ENCODE results near the gene B3GAT3.
"Not testable (repeated sequence)": the region's sequence is repeated elsewhere in the genome, so short reads cannot be mapped to it uniquely, and the experiment has no call there.

Gene B3GAT3

DNA sequence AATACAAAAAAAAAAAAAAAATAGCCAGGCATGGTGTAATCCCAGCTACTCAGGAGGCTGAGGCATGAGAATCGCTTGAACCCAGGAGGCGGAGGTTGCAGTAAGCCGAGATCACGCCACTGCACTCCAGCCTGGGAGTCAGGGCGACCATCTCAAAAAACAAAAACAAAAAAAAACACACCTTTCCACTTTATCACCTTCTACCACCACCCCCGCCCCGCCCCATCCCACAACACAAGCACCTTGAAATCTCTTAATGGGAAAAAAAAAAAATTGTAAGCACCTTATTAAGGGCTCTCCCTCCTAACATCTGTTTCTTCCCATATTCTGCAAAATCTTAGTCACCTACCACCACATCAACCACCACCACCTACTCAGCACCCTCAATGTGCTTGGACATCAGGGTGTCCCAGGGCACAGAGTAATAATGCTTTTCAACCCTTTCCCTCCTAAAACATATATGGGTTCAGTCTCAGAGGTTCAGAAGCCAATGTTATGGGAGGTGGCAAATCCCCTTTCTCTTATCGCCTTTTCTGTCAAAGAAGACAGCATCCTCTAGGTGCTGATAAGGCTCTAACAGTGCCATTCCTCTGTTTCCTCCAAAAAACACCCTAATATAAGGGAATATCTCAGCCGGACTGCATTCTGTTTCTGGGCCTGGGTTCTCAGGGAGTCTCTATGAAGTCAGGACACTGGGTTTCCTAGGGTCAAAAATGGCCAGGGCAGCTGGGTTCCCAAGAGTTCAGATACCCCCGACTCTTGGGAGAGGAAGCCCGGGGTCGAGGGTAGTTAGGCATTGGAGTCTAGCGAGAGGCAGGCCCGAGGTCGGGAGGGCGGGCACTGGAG lies 30.6 kb upstream of the B3GAT3 start:
- H3K9ac ChIP-seq (ENCODE audit: low read depth, low read length): peak overlapping the region; percentile 94

DNA sequence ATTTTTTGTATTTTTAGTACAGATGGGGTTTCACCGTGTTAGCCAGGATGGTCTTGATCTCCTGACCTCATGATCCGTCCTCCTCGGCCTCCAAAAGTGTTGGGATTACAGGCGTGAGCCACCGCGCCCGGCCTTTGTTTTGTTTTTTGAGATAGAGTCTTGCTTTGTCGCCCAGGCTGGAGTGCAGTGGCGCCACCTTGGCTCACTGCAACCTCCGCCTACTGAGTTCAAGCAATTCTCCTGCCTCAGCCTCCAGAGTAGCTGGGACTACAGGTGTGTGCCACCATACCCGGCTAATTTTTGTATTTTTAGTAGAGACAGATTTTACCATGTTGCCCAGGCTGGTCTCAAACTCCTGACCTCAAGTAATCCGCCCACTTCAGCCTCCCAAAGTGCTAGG lies 28.5 kb upstream of the B3GAT3 start:
- H3K9me3 ChIP-seq (ENCODE audit: control insufficient read depth, insufficient read depth, low read length); H3K27me3 ChIP-seq (ENCODE audit: control insufficient read depth, insufficient read depth, low read length); H3K4me3 ChIP-seq (ENCODE audit: low read depth, low read length); H3K4me1 ChIP-seq (ENCODE audit: control insufficient read depth, insufficient read depth, low read length); H3K9ac ChIP-seq (ENCODE audit: low read depth, low read length): not testable (repeated sequence)
- peaks cover 22% of the 10 kb centered on the region for H3K36me3 ChIP-seq (ENCODE audit: control insufficient read depth, insufficient read depth, low read length)

More for the DNA sequence above, 30.6 kb upstream of the B3GAT3 start:
- Histone ChIP-seq H3K9me3 (ENCODE audit: control insufficient read depth, insufficient read depth, low read length) (no peaks in the 10 kb centered on the region), H3K4me1 (ENCODE audit: control insufficient read depth, insufficient read depth, low read length) (no peaks in the 10 kb centered on the region), H3K36me3 (ENCODE audit: control insufficient read depth, insufficient read depth, low read length) (peaks cover 22% of the 10 kb centered on the region), H3K4me3 (ENCODE audit: low read depth, low read length) (peak overlapping the region; percentile 86), H3K27me3 (ENCODE audit: control insufficient read depth, insufficient read depth, low read length) (no peaks in the 10 kb centered on the region)

DNA sequence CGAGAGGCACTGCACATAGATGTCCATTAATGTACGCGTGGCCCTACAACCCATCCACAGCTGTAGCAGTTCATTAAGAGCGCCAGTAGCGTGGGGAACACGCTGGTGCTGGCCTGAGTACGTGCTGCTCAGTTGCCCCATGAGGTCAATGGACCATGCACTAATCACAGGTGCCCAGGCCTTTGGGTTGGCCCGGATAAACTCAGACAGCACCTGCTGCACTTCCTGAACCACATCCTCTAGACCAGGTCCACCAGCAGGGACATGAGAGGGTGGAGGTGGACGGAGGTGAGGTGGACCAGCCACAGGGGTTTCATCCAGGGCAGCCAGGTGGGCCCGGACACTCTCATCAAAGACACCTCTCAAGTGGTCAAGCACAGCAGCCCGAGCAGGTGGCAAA lies 27.7 kb upstream of the B3GAT3 start:
- H3K4me3 ChIP-seq (ENCODE audit: low read depth, low read length): no peak overlapping the region
- no peaks in the 10 kb centered on the region for H3K4me1 ChIP-seq (ENCODE audit: control insufficient read depth, insufficient read depth, low read length)
- H3K36me3 ChIP-seq (ENCODE audit: control insufficient read depth, insufficient read depth, low read length): peaks cover 26% of the 10 kb centered on the region

DNA sequence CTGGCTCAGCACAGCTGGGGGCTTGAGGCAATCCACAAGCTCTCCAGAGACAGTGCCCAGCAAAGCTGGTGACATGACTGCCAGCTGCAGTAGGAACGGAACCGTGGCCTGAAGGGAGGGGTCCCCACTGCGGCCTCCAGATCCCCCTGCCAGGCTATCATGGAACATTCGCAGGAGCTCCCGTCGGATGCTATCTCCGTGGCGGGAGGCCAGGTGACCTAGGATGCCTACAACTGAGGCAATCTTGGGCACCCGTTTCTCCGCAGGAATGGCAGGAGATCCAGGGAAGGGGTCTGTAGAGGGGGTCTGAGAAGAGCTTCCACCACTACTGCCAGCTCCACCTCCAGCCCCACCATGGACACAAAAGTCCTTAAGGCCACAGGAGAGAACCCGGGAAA lies 27.2 kb upstream of the B3GAT3 start:
- H3K4me1 ChIP-seq (ENCODE audit: control insufficient read depth, insufficient read depth, low read length): no peaks in the 10 kb centered on the region
- H3K27me3 ChIP-seq (ENCODE audit: control insufficient read depth, insufficient read depth, low read length): no peaks in the 10 kb centered on the region
- peaks cover 29% of the 10 kb centered on the region for H3K36me3 ChIP-seq (ENCODE audit: control insufficient read depth, insufficient read depth, low read length)
- H3K9me3 ChIP-seq (ENCODE audit: control insufficient read depth, insufficient read depth, low read length): no peaks in the 10 kb centered on the region
- H3K4me3 ChIP-seq (ENCODE audit: low read depth, low read length): no peak overlapping the region
- no peak overlapping the region for H3K9ac ChIP-seq (ENCODE audit: low read depth, low read length)

More for the DNA sequence above, 27.7 kb upstream of the B3GAT3 start:
- no peak overlapping the region for H3K9ac ChIP-seq (ENCODE audit: low read depth, low read length)
- H3K9me3 ChIP-seq (ENCODE audit: control insufficient read depth, insufficient read depth, low read length): no peaks in the 10 kb centered on the region
- H3K27me3 ChIP-seq (ENCODE audit: control insufficient read depth, insufficient read depth, low read length): no peaks in the 10 kb centered on the region

DNA sequence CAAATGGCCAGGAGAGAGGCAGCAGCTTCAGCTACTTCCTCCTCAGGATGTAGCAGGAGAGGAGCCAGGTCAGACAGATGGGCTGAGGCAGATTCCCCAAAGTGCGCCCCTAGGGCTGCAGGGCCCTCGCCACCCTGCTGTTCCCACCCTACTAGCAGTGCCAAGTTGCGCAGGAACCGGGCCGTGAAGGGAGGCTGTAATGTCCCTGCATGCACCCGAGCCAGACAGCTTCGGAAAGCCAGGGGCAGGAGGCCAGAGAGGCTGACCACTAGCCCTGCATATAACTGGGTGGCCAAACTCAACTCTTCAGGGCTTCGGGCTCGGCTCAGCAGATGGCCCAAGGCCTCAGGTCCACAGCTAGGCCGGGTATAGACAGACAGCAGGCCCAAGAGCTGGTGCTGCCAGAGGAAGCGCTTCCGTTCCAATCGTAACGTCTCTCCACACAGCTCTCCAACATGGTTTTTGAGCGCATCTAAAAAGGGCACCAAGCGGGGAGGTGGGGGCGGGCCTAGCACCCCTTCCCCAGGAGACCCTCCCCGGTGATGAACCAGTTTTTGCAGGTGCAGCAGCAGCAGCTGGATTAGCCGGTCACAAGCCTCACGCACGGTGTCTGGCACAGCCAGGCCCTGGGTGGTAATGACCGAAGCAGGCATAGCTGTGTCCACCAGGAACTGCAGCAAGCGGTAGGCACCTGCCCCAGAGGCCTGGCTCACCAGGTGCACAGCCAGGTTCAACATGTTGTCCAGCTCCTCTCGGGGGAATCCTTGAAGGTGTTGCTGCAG lies 26.6 kb upstream of the B3GAT3 start:
- Histone ChIP-seq H3K4me3 (ENCODE audit: low read depth, low read length) (no peak overlapping the region), H3K27me3 (ENCODE audit: control insufficient read depth, insufficient read depth, low read length) (no peaks in the 10 kb centered on the region), H3K4me1 (ENCODE audit: control insufficient read depth, insufficient read depth, low read length) (no peaks in the 10 kb centered on the region), H3K9me3 (ENCODE audit: control insufficient read depth, insufficient read depth, low read length) (no peaks in the 10 kb centered on the region), H3K36me3 (ENCODE audit: control insufficient read depth, insufficient read depth, low read length) (peaks cover 29% of the 10 kb centered on the region), H3K9ac (ENCODE audit: low read depth, low read length) (no peak overlapping the region)

DNA sequence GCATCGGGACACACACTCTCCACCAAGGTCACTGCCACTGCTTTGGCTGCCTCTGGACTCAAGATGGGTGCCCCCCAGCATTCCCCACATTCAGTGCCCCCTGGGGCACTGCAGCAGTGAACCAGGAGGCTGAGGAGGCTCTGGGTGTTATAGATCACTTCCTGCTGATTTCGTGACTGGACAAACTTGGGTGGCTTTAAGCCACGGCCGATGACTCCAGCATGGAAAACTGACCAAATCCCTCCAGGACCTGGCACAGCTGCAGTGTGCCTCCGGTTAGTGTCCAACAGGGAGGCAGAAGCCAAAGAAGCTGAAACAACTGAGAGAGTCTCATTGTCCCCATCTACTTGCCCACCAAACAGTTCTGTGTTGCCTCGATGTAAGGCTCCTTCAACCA lies 25.8 kb upstream of the B3GAT3 start:
- H3K27me3 ChIP-seq (ENCODE audit: control insufficient read depth, insufficient read depth, low read length): no peaks in the 10 kb centered on the region
- peaks cover 32% of the 10 kb centered on the region for H3K36me3 ChIP-seq (ENCODE audit: control insufficient read depth, insufficient read depth, low read length)
- no peaks in the 10 kb centered on the region for H3K9me3 ChIP-seq (ENCODE audit: control insufficient read depth, insufficient read depth, low read length)
- H3K4me1 ChIP-seq (ENCODE audit: control insufficient read depth, insufficient read depth, low read length): no peaks in the 10 kb centered on the region
- no peak overlapping the region for H3K4me3 ChIP-seq (ENCODE audit: low read depth, low read length)
- H3K9ac ChIP-seq (ENCODE audit: low read depth, low read length): no peak overlapping the region

DNA sequence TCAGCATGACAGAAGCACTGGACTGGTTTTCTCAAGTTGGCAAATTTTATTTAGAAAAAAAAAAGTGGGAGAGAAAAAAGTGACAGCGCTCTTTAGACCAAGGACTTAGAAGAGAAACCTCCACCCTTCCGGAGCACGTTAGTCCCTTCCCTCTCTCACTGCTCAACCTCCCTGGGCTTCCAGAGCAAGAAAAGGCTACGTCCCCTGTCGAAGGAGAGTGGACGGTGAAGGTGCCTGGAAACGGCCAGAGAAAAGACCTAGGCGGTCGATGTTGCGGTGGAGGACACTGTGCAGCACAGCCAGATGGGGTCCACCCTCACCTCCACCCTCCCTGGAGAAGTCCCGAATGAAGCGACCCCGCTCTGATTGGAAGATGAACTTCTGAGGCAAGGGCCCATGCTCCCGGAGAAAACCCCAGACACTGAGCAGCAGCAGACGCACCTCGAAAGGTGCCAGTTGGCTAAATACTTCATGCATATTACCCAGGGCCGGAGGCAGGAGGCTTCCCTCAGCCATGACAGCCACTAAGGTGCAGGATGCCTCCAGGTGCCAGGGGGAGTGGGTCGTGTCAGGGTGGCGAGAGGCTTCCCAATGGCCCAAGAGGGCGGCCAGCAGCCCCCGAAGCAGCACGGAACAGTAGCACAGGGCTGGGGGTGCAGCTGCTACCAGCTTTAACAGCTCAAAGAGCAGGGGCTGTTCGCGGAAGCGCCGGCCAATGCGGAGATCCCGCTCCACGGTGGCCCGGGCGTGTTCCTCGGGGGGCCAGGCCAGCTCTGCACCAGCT lies 25.2 kb upstream of the B3GAT3 start:
- peaks cover 32% of the 10 kb centered on the region for H3K36me3 ChIP-seq (ENCODE audit: control insufficient read depth, insufficient read depth, low read length)
- H3K4me1 ChIP-seq (ENCODE audit: control insufficient read depth, insufficient read depth, low read length): no peaks in the 10 kb centered on the region
- no peaks in the 10 kb centered on the region for H3K9me3 ChIP-seq (ENCODE audit: control insufficient read depth, insufficient read depth, low read length)
- peak overlapping the region; percentile 22 for H3K4me3 ChIP-seq (ENCODE audit: low read depth, low read length)
- no peaks in the 10 kb centered on the region for H3K27me3 ChIP-seq (ENCODE audit: control insufficient read depth, insufficient read depth, low read length)
- no peak overlapping the region for H3K9ac ChIP-seq (ENCODE audit: low read depth, low read length)

DNA sequence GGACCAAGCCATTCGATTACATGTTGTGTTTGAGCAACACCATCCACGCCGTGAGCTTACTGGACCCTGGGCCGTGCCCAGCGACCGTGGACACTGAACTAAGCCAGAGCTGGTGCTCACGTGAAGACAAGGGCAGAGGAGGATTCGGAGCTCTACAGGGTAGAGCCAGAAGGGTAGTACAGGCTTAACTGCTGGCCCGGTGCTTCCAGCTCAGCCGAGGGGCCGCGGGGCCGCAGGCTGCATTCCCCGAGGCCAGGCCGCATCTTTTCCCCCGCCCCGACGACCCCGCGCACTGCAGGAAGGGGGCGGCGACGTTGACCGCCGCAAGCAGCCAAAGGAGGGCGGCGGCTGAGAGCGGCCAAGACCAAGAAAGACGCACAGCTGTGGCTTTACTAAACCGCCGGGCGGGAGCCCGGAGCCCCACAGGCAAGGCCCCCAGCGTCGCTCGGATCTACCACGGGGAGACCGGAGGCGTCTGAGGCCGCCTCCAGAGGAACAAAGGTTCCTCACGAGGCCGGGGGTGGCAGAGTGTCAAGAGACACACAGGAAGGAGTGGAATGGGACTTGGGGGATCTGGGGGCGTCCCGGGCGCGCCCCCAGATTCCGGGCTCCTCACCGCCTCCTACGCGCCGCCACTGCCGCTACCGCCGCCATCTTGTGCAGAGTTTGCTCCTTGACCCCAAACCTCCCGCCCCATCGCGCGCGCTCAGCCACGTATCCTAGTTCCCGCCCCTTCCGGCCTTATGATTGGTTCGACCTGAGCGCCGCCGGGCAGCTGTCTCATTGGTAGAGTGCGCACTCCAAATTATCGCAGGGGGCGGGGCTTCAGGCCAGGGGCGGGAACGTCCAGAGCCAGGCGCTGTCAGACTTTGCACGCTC lies 24.4 kb upstream of the B3GAT3 start, which contains the start of gene GANAB:
TSS of gene GANAB (minus strand) at position 668 of the 879 bp plus-strand sequence. CDS start at position 654, 14 bp downstream.
- H3K9ac ChIP-seq (ENCODE audit: low read depth, low read length): peak within 1 kb of the TSS; percentile 98
- peak within 1 kb of the TSS; percentile 95 for H3K4me3 ChIP-seq (ENCODE audit: low read depth, low read length)
- H3K36me3 ChIP-seq (ENCODE audit: control insufficient read depth, insufficient read depth, low read length): peaks cover 32% of the 10 kb centered on the region
- no peaks in the 10 kb centered on the region for H3K4me1 ChIP-seq (ENCODE audit: control insufficient read depth, insufficient read depth, low read length)
- H3K9me3 ChIP-seq (ENCODE audit: control insufficient read depth, insufficient read depth, low read length): no peaks in the 10 kb centered on the region
- no peaks in the 10 kb centered on the region for H3K27me3 ChIP-seq (ENCODE audit: control insufficient read depth, insufficient read depth, low read length)

DNA sequence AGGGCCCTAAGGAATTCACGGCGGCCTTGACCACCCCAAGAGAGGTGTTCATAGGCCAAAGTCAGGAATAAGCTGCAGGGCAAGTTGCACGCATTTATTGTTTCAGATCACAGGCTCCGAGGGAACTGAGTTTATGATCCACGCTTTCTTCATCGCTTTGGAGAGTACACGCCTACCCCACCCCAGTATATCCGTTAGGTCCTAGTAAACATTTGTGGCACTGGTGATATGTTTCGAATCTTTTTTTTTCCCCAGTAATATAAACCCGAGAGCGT lies 23.8 kb upstream of the B3GAT3 start:
- peak overlapping the region; percentile 98 for H3K9ac ChIP-seq (ENCODE audit: low read depth, low read length)
- no peaks in the 10 kb centered on the region for H3K9me3 ChIP-seq (ENCODE audit: control insufficient read depth, insufficient read depth, low read length)
- no peaks in the 10 kb centered on the region for H3K27me3 ChIP-seq (ENCODE audit: control insufficient read depth, insufficient read depth, low read length)
- peaks cover 32% of the 10 kb centered on the region for H3K36me3 ChIP-seq (ENCODE audit: control insufficient read depth, insufficient read depth, low read length)
- H3K4me1 ChIP-seq (ENCODE audit: control insufficient read depth, insufficient read depth, low read length): no peaks in the 10 kb centered on the region
- peak overlapping the region; percentile 95 for H3K4me3 ChIP-seq (ENCODE audit: low read depth, low read length)

DNA sequence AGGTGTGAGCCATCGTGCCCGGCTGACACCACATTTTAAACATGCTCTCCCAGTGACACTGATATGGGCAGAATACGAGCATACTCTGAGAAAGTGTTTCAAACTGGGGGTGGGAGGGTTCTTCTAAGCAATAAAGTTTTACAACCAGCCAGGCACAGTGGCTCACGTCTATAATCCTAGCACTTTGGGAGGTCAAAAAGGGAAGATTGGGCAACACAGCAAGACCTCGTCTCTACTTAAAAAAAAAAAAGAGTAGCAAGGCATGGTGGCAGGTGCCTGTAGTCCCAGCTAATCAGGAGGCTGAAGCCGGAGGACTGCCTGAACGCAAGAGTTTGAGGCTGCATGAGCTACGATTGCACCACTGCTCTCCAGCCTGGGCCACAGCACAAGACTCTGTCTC lies 22.4 kb upstream of the B3GAT3 start:
- no peak overlapping the region for H3K9ac ChIP-seq (ENCODE audit: low read depth, low read length)
- no peaks in the 10 kb centered on the region for H3K27me3 ChIP-seq (ENCODE audit: control insufficient read depth, insufficient read depth, low read length)
- H3K4me3 ChIP-seq (ENCODE audit: low read depth, low read length): no peak overlapping the region

DNA sequence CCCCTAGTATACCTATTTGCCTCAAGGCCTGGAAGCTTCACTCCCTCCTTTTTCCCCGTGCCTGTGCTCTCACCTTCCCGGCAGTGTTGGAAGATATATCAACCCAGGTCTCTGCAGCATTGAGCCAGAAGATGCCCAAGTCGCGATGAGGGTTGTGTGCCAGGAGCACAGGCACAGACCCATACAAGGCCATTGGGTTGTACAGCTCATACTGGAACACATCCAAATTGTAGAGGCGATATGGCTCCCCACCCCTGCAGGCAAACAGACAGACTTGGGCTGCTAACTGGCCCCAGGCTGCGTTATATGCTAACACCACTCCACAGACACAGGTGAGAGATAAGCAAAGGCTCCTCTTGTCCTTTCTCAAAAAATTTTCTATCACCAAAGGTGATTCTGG lies 10.7 kb upstream of the B3GAT3 start:
- H3K4me3 ChIP-seq (ENCODE audit: low read depth, low read length): no peak overlapping the region
- no peaks in the 10 kb centered on the region for H3K27me3 ChIP-seq (ENCODE audit: control insufficient read depth, insufficient read depth, low read length)
- peaks cover 74% of the 10 kb centered on the region for H3K36me3 ChIP-seq (ENCODE audit: control insufficient read depth, insufficient read depth, low read length)
- H3K4me1 ChIP-seq (ENCODE audit: control insufficient read depth, insufficient read depth, low read length): no peaks in the 10 kb centered on the region
- no peaks in the 10 kb centered on the region for H3K9me3 ChIP-seq (ENCODE audit: control insufficient read depth, insufficient read depth, low read length)
- no peak overlapping the region for H3K9ac ChIP-seq (ENCODE audit: low read depth, low read length)

More for the DNA sequence above, 22.4 kb upstream of the B3GAT3 start:
- H3K9me3 ChIP-seq (ENCODE audit: control insufficient read depth, insufficient read depth, low read length): no peaks in the 10 kb centered on the region
- no peaks in the 10 kb centered on the region for H3K4me1 ChIP-seq (ENCODE audit: control insufficient read depth, insufficient read depth, low read length)
- peaks cover 27% of the 10 kb centered on the region for H3K36me3 ChIP-seq (ENCODE audit: control insufficient read depth, insufficient read depth, low read length)
